GM12891 (cell line): ENCODE measurements around the gene NHS.

Experiments
- POLR2A ChIP-seq: IDR thresholded peaks from 2 replicates; pipeline ENCODE4 v1.6.1; 2011; ENCODE audit warnings: low read depth, low read length, control low read depth
- POLR2AphosphoS5 ChIP-seq: IDR thresholded peaks from 2 replicates; pipeline ENCODE4 v1.6.1; 2011; ENCODE audit warnings: low read depth, low read length, control low read depth
- POU2F2 ChIP-seq: IDR thresholded peaks from 2 replicates; pipeline ENCODE4 v1.6.1; 2011; ENCODE audit warnings: low read depth, mild to moderate bottlenecking, control low read depth, low read length, moderate library complexity
- SPI1 ChIP-seq: IDR thresholded peaks from 2 replicates; pipeline ENCODE4 v1.6.1; 2011; ENCODE audit warnings: low read depth, low read length, control low read depth

GRCh38 chrX:17456526-17456925 lies 81.5 kb downstream of the NHS start:
- TF ChIP-seq POU2F2 (no peak), POLR2AphosphoS5 (no peak), POLR2A (no peak), SPI1 (no peak)
